ENCODE measurements around the gene SGMS1. TPM values are rescaled to one million over a fixed set of nuclear protein-coding genes. Genes with fewer than 3 reads are reported as not detected.
A peak's percentile ranks its signal among the peaks of the same experiment; 100 is the strongest.

SGMS1 gene
- total RNA-seq, 3 donors from 2014 or later: 66.5 to 114 (median 80.1) TPM

DNA sequence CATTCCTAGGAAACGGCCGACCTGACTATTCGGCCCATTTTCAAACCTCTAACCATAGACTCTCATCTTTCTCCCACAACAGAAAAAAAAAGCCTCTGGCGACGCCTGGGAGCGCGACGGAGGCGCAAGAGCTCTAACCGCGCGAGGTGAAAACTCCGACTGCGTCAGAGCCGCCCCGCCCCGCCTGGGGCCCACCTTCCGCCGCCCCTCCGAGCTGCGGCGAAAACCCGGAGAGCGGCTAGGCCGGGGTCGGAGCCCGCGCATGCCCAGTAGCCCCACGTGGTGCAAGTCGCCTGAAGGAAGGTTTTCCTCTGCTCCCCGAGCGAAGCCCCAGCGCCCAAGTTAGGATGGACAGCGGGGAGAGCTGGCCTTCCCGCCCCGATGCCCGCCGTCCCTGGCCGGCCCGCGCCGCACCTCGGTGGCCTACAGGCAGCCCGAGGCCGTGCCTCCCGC, 683 bp upstream of the SGMS1 start:
- peak overlapping the region; percentile 99 to 100 for H3K27ac ChIP-seq
- H3K36me3 ChIP-seq: no peaks in the 10 kb centered on the region
- H3K4me3 ChIP-seq: peak overlapping the region; percentile 92 to 93 (median 93)
- H3K9me3 ChIP-seq: no peaks in the 10 kb centered on the region
- H3K4me1 ChIP-seq: peaks cover 0 to 8% of the 10 kb centered on the region in 2 donors
- intact Hi-C loops (cut with DNase I; ENCODE audit: low total_unique reads): no loop called here
- peak; percentile 75 for TF ChIP-seq POLR2A (IDR thresholded peaks at IDR 0.05)
- TF ChIP-seq, protein P1, sequence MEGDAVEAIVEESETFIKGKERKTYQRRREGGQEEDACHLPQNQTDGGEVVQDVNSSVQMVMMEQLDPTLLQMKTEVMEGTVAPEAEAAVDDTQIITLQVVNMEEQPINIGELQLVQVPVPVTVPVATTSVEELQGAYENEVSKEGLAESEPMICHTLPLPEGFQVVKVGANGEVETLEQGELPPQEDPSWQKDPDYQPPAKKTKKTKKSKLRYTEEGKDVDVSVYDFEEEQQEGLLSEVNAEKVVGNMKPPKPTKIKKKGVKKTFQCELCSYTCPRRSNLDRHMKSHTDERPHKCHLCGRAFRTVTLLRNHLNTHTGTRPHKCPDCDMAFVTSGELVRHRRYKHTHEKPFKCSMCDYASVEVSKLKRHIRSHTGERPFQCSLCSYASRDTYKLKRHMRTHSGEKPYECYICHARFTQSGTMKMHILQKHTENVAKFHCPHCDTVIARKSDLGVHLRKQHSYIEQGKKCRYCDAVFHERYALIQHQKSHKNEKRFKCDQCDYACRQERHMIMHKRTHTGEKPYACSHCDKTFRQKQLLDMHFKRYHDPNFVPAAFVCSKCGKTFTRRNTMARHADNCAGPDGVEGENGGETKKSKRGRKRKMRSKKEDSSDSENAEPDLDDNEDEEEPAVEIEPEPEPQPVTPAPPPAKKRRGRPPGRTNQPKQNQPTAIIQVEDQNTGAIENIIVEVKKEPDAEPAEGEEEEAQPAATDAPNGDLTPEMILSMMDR (IDR thresholded peaks at IDR 0.05): no peak
- peak; percentile 80 to 96 (median 87) for TF ChIP-seq POLR2AphosphoS5 (IDR thresholded peaks at IDR 0.05)
- H3K27me3 ChIP-seq: no peaks in the 10 kb centered on the region
- DNase-seq (ENCODE audit: low spot score in 2 of 2): peak; percentile 91 to 94

DNA sequence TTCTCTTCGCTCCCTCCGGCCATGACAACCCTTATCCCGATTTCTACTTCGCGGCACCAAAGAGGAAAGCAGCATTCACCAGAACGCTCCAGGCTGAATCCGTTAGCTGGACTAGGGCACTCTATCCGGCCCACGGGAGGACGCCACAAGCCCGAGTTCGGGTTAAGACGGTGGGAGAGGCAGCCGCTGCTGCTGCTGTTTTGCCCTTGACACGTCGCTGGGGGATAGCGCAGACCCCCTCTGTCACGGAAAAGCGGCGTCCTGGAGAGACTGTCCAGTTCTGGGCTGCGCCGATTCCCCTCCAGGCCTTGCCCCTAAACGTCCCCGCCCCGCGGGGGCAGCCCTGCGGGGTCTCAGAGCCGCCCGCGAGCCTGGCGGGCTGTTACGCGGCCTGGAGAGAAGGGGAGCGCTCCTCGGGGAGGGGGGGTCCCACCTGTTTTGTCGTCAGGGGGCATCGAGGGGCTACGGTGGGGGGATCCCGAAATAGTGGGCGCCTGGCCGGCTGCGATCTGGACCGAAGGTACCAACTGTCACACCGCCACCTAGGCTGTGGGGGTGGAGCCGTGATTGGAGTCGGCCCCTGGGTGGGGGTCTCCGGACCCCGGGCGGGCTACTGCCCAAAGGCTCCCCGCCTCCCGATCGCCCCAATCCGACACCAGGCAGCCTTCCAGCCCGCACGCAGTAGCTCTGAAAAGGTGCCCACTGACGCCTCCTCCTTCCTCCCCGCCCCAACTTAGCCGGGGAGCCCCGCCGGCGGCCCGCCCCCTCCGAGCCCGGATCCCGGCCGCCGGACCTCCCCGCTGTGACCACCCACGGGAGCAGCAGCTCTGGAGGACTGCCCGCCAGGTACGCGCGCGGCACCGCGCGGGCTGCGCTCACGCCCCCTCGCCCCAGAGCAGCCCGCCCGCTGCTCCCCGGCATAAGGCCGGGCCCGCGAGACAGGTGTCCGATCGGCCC, 772 bp downstream of the SGMS1 start:
- no peak for TF ChIP-seq POLR2A (IDR thresholded peaks at IDR 0.05)
- TF ChIP-seq, protein P1 (IDR thresholded peaks at IDR 0.05): no peak
- no peak for TF ChIP-seq POLR2AphosphoS5 (IDR thresholded peaks at IDR 0.05)
- Histone ChIP-seq H3K27me3 (no peaks in the 10 kb centered on the region), H3K9me3 (no peaks in the 10 kb centered on the region), H3K4me1 (peaks cover 0 to 8% of the 10 kb centered on the region in 2 donors), H3K36me3 (no peaks in the 10 kb centered on the region), H3K27ac (peak overlapping the region; percentile 99 to 100), H3K4me3 (peak overlapping the region; percentile 92 to 93 (median 93))
- intact Hi-C loops (cut with DNase I; ENCODE audit: low total_unique reads): no loop called here
- peak; percentile 27 to 56 for DNase-seq (ENCODE audit: low spot score in 2 of 2)

DNA sequence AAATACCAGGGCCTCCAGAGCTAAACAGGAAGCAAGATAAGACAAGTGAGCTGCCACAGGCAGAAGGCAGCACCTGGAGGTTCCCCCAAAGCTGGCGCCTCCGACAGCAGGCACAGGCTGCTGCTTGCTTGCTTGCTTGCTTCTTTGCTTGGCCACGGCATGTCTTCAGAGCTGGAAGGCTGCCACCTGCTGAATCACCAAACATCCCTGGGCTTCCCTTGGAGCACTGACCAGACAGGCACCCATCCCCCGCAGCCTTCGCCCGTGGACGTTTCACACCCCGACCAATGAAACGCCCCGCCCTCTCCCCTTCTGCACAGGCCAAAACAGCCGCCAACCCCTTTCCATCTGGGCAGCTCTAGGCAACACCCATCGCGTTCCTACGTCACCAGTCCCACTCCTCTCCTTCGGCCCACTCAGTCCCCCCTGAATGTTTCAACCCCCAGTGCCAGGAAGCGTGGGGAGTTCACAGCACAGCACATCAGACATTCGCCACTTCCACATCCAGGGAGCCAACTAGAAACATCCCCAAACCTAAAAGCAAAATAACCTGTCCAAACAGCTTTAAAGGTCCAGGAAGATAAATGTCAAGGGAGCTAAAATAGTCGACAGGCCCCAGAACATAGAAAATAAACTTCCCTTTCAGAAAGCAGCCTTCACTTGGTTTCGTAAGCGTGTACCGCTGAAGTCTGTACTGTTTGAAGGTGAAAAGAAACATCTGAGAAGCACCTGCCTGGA, 1.6 kb downstream of the SGMS1 start:
- TF ChIP-seq, protein P1 (IDR thresholded peaks at IDR 0.05): no peak
- TF ChIP-seq POLR2AphosphoS5 (IDR thresholded peaks at IDR 0.05) (peak in 2 of 3 donors; percentile 32 to 79), POLR2A (IDR thresholded peaks at IDR 0.05) (no peak)
- intact Hi-C loops (cut with DNase I; ENCODE audit: low total_unique reads): no loop called here

DNA sequence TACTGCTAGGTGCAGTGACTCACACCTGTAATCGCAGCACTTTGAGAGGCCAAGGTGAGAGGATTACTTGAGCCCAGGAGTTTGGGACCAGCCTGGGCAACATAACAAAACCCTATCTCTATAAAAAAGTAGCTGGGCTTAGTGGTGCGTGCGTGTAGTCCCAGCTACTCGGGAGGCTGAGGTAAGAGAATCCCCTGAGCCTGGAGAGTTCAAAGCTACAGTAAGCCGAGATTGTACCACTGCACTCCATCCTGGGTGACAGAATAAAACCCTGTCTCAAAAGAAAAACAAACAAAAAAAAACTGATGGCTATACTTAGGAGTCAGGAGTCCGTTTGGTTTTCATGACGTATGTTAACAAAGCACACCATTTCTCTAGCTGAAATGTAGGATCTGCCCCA, 2.9 kb downstream of the SGMS1 start:
- H3K27ac ChIP-seq: no peak overlapping the region
- no peak overlapping the region for H3K4me3 ChIP-seq
- no peaks in the 10 kb centered on the region for H3K36me3 ChIP-seq
- peaks cover 0 to 8% of the 10 kb centered on the region in 2 donors for H3K4me1 ChIP-seq
- TF ChIP-seq POLR2AphosphoS5 (IDR thresholded peaks at IDR 0.05): no peak
- TF ChIP-seq, protein P1 (IDR thresholded peaks at IDR 0.05): no peak
- TF ChIP-seq POLR2A (IDR thresholded peaks at IDR 0.05): no peak
- intact Hi-C loops (cut with DNase I; ENCODE audit: low total_unique reads): no loop called here
- no peaks in the 10 kb centered on the region for H3K9me3 ChIP-seq
- DNase-seq (ENCODE audit: low spot score in 2 of 2): no peak
- no peaks in the 10 kb centered on the region for H3K27me3 ChIP-seq

More for the DNA sequence above, 1.6 kb downstream of the SGMS1 start:
- Histone ChIP-seq H3K27ac (peak overlapping the region; percentile 99 to 100), H3K27me3 (no peaks in the 10 kb centered on the region), H3K4me1 (peaks cover 0 to 8% of the 10 kb centered on the region in 2 donors), H3K36me3 (no peaks in the 10 kb centered on the region), H3K9me3 (no peaks in the 10 kb centered on the region), H3K4me3 (peak overlapping the region; percentile 92 to 93 (median 93))
- DNase-seq (ENCODE audit: low spot score in 2 of 2): peak; percentile 88

Measured in breast epithelium (tissue), 4 donors.